Body of pancreas (tissue), 4 donors: ENCODE results near the gene DLG2.

Experiments
- POLR2A ChIP-seq, 3 donors: fragments of 450-650 bp; IDR thresholded peaks; one replicate each; pipeline ENCODE4 v1.6.1; 2016; ENCODE audit warnings: antibody characterized with exemption in 3 of 3, mild to moderate bottlenecking in 2 of 3
- TF ChIP-seq, protein P1 (sequence below), 7 experiments: fragments of 450-650 bp in 4 of 7; fragments of 200-600 bp in 3 of 7; sonication (generic) in 3 of 7; IDR thresholded peaks; one replicate each; pipeline ENCODE4 v1.5.1; 2016 to 2019; ENCODE audit warnings: antibody characterized with exemption in 7 of 7

- TF ChIP-seq, protein P1, sequence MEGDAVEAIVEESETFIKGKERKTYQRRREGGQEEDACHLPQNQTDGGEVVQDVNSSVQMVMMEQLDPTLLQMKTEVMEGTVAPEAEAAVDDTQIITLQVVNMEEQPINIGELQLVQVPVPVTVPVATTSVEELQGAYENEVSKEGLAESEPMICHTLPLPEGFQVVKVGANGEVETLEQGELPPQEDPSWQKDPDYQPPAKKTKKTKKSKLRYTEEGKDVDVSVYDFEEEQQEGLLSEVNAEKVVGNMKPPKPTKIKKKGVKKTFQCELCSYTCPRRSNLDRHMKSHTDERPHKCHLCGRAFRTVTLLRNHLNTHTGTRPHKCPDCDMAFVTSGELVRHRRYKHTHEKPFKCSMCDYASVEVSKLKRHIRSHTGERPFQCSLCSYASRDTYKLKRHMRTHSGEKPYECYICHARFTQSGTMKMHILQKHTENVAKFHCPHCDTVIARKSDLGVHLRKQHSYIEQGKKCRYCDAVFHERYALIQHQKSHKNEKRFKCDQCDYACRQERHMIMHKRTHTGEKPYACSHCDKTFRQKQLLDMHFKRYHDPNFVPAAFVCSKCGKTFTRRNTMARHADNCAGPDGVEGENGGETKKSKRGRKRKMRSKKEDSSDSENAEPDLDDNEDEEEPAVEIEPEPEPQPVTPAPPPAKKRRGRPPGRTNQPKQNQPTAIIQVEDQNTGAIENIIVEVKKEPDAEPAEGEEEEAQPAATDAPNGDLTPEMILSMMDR (IDR thresholded peaks at IDR 0.05), result no peak
- TF ChIP-seq POLR2A (IDR thresholded peaks at IDR 0.05), result no peak
Observed at GRCh38 chr11:83815736-83816135, 1811.4 kb downstream of the DLG2 start.
